B cell (primary cell): ENCODE results near the gene GHR. TPM values are rescaled to one million over a fixed set of nuclear protein-coding genes. Genes with fewer than 3 reads are reported as not detected.

Source experiments
- ATAC-seq: fragments of 200-7000 bp; cut with Tn5 transposase; one replicate; pipeline ENCODE4 v1.10.0; 2021; ENCODE audit warnings: low read depth, mild to moderate bottlenecking, moderate number of reproducible peaks, moderate library complexity
- CTCF ChIA-PET: fragments of 350-600 bp; sonication (Branson Sonifier 250); formaldehyde crosslinking; loops from one replicate; lab custom pipeline; 2021; ENCODE audit warnings: antibody characterized with exemption, inconsistent platforms; lab: Charles Lee
- POLR2A ChIA-PET: fragments of 350-600 bp; sonication (Branson Sonifier 250); formaldehyde crosslinking; loops from one replicate; lab custom pipeline; 2021; ENCODE audit warnings: antibody characterized with exemption; lab: Charles Lee
- DNase-seq: peaks from one replicate; pipeline ENCODE4 v3.0.0; 2013
- H2AFZ ChIP-seq: 2 replicates; pipeline ENCODE4 v1.6.1; 2012; ENCODE audit warnings: mild to moderate bottlenecking, low read depth, low read length; ENCODE audit not compliant: insufficient read depth, poor library complexity, severe bottlenecking
- H3K27ac ChIP-seq, 2 donors: 1 replicate in 1 of 2; 2 replicates in 1 of 2; pipeline ENCODE4 v1.5.1; 2012 to 2013; ENCODE audit warnings: low read length in 2 of 2, mild to moderate bottlenecking in 2 of 2, moderate library complexity in 1 of 2
- H3K27me3 ChIP-seq, 4 experiments: fragments of 200-600 bp in 1 of 4; sonication (generic) in 1 of 4; replicated peaks in 1 of 4; 1 replicate in 2 of 4; 2 replicates in 2 of 4; pipeline versions ENCODE4 v1.6.1 to v1.7.0; 2013 to 2016; ENCODE audit warnings: low read length in 3 of 4, mild to moderate bottlenecking in 2 of 4, mixed read lengths in 1 of 4, moderate library complexity in 1 of 4; ENCODE audit not compliant: insufficient read depth in 4 of 4, control insufficient read depth in 3 of 4; ENCODE audit errors: control extremely low read depth in 1 of 4
- H3K36me3 ChIP-seq, 2 experiments: replicated peaks in 1 of 2; 1 replicate in 1 of 2; 2 replicates in 1 of 2; pipeline versions ENCODE4 v1.6.1 to v1.7.1; 2013; ENCODE audit warnings: low read length in 1 of 2; ENCODE audit not compliant: insufficient read depth in 2 of 2, control insufficient read depth in 1 of 2; ENCODE audit errors: control extremely low read depth in 1 of 2, extremely low read depth in 1 of 2
- H3K4me1 ChIP-seq, 2 donors: fragments of 200-600 bp in 1 of 2; sonication (generic) in 1 of 2; 1 replicate in 1 of 2; 2 replicates in 1 of 2; pipeline versions ENCODE4 v1.5.1 to v1.6.1; 2013 to 2017; ENCODE audit warnings: low read length in 2 of 2; ENCODE audit not compliant: control insufficient read depth in 2 of 2, insufficient read depth in 2 of 2
- H3K4me2 ChIP-seq: replicated peaks from 2 replicates; pipeline ENCODE3; 2012; ENCODE audit warnings: mild to moderate bottlenecking, low read depth, low read length; ENCODE audit not compliant: poor library complexity, severe bottlenecking
- H3K4me3 ChIP-seq, 5 experiments: fragments of 200-600 bp in 1 of 5; sonication (generic) in 1 of 5; 1 replicate in 3 of 5; 2 replicates in 2 of 5; pipeline versions ENCODE4 v1.5.1 to v1.7.0; 2011 to 2016; ENCODE audit warnings: low read length in 4 of 5, mild to moderate bottlenecking in 4 of 5, low read depth in 2 of 5, control low read depth in 1 of 5, moderate library complexity in 1 of 5; ENCODE audit not compliant: insufficient read depth in 1 of 5; ENCODE audit errors: control extremely low read depth in 1 of 5, extremely low read depth in 1 of 5
- H3K79me2 ChIP-seq: fragments of 200-600 bp; sonication (generic); one replicate; pipeline ENCODE4 v1.6.0; 2016; ENCODE audit warnings: low read length; ENCODE audit not compliant: control insufficient read depth, insufficient read depth
- H3K9ac ChIP-seq: fragments of 200-600 bp; sonication (generic); 2 replicates; pipeline ENCODE4 v1.6.1; 2017; ENCODE audit warnings: mild to moderate bottlenecking, low read length, moderate library complexity
- H3K9me3 ChIP-seq, 3 donors: one replicate each; pipeline versions ENCODE4 v1.6.1 to v1.7.1; 2013; ENCODE audit warnings: low read length in 2 of 3; ENCODE audit not compliant: control insufficient read depth in 2 of 3, insufficient read depth in 1 of 3; ENCODE audit errors: control extremely low read depth in 1 of 3
- H4K20me1 ChIP-seq: 2 replicates; pipeline ENCODE4 v1.6.0; 2012; ENCODE audit warnings: mild to moderate bottlenecking, low read length; ENCODE audit not compliant: insufficient read depth, control insufficient read depth, poor library complexity, severe bottlenecking
- H3K27ac Mint-ChIP-seq: one replicate; pipeline ENCODE4 v1.8.0; 2021; ENCODE audit warnings: mixed read lengths
- H3K27me3 Mint-ChIP-seq: one replicate; pipeline ENCODE4 v1.8.0; 2021; ENCODE audit warnings: mixed read lengths
- H3K4me1 Mint-ChIP-seq: one replicate; pipeline ENCODE4 v1.8.0; 2021; ENCODE audit warnings: mixed read lengths
- H3K4me3 Mint-ChIP-seq: one replicate; pipeline ENCODE4 v1.8.0; 2021; ENCODE audit warnings: mixed read lengths
- H3K9me3 Mint-ChIP-seq: one replicate; pipeline ENCODE4 v1.8.0; 2022; ENCODE audit warnings: mixed read lengths; ENCODE audit not compliant: insufficient read depth
- CTCF ChIP-seq: fragments of 200-600 bp; IDR thresholded peaks from one replicate; pipeline ENCODE4 v1.8.0; 2022; ENCODE audit warnings: antibody characterized with exemption, mild to moderate bottlenecking
- EZH2 ChIP-seq: IDR thresholded peaks from 2 replicates; pipeline ENCODE4 v1.6.1; 2012; ENCODE audit warnings: borderline replicate concordance, low read depth, mild to moderate bottlenecking, moderate library complexity, low read length; ENCODE audit not compliant: insufficient read depth, poor library complexity, severe bottlenecking
- WGBS: methylation state at CpG from one replicate; pipeline ENCODE4 v1.1.5; 2013; ENCODE audit warnings: missing lambda C conversion rate; ENCODE audit not compliant: insufficient coverage; 5-methylcytosine and 5-hydroxymethylcytosine counted together
- intact Hi-C: fragments of 100-400 bp; cut with micrococcal nuclease; formaldehyde crosslinking; loops from one replicate; pipeline ENCODE4 v1.10.0; 2022
- polyA plus RNA-seq: library from polyadenylated mRNA; depleted of rRNA; stranded (reverse); fragments of >200 nt; gene quantifications from 2 replicates; pipeline ENCODE4 v1.2.3, GENCODE V29; 2012
- total RNA-seq, 2 donors: library from RNA; stranded (reverse); fragments of 120-200 nt in 1 of 2; gene quantifications; 1 replicate in 1 of 2; 2 replicates in 1 of 2; pipeline versions ENCODE4 v1.2.3 to v1.2.4, GENCODE V29; 2013 to 2022

The GHR gene
- total and polyA plus RNA-seq, 2 donors (not counting 1 experiment from before 2014, with no cell fraction given), result not detected

- Mint-ChIP-seq H3K4me3 (no peak overlapping the region), H3K4me1 (no peaks in the 10 kb centered on the region), H3K9me3 (no peaks in the 10 kb centered on the region), H3K27me3 (no peaks in the 10 kb centered on the region), H3K27ac (no peak overlapping the region)
- H3K36me3 ChIP-seq, result no peaks in the 10 kb centered on the region
- ChIA-PET POLR2A (no interaction called here), CTCF (no interaction called here)
- no peaks in the 10 kb centered on the region for H3K27me3 ChIP-seq
- intact Hi-C loops, result no loop called here
- H3K4me3 ChIP-seq, result no peak overlapping the region
- H4K20me1 ChIP-seq, result no peaks in the 10 kb centered on the region
- no peak overlapping the region for H2AFZ ChIP-seq
- no peak overlapping the region for H3K4me2 ChIP-seq
- H3K27ac ChIP-seq, result no peak overlapping the region
- no peaks in the 10 kb centered on the region for H3K79me2 ChIP-seq
- no peak for DNase-seq
- no peaks in the 10 kb centered on the region for H3K4me1 ChIP-seq
- WGBS, result 92% methylated on average over 7 of the region's 8 CpGs
- peaks cover 0 to 4% (median 0%) of the 10 kb centered on the region in 3 donors for H3K9me3 ChIP-seq
- H3K9ac ChIP-seq, result no peak overlapping the region
- no peak for TF ChIP-seq EZH2
- no peak for ATAC-seq
These were observed 44.8 kb downstream of the GHR start for GRCh38 chr5:42467981-42468524.

GRCh38 chr5:42483472-42484154 is 60.4 kb downstream of the GHR start:
- no peak overlapping the region for H3K27ac ChIP-seq
- no peak overlapping the region for H3K9ac ChIP-seq
- peaks cover 0 to 10% (median 0%) of the 10 kb centered on the region in 3 donors for H3K9me3 ChIP-seq
- ATAC-seq, result no peak
- H3K4me2 ChIP-seq, result no peak overlapping the region
- Mint-ChIP-seq H3K4me3 (no peak overlapping the region), H3K4me1 (no peaks in the 10 kb centered on the region), H3K9me3 (no peaks in the 10 kb centered on the region), H3K27me3 (peaks cover 5% of the 10 kb centered on the region), H3K27ac (no peak overlapping the region)
- intact Hi-C loops, result no loop called here
- H4K20me1 ChIP-seq, result no peaks in the 10 kb centered on the region
- no peak overlapping the region for H3K4me3 ChIP-seq
- ChIA-PET CTCF (no interaction called here), POLR2A (no interaction called here)
- H3K79me2 ChIP-seq, result no peaks in the 10 kb centered on the region
- DNase-seq, result no peak
- WGBS, result 80% methylated on average over 1 of the region's 5 CpGs
- no peaks in the 10 kb centered on the region for H3K4me1 ChIP-seq
- H2AFZ ChIP-seq, result no peak overlapping the region
- TF ChIP-seq EZH2 (no peak), CTCF (no peak)
- no peaks in the 10 kb centered on the region for H3K27me3 ChIP-seq
- no peaks in the 10 kb centered on the region for H3K36me3 ChIP-seq
